ENCODE data around the gene PCBD2.

Gene PCBD2

GRCh38 chr5:134889335-134889734 lies 15.6 kb upstream of the PCBD2 start:
- H3K36me3 ChIP-seq, result peaks cover 7% of the 10 kb centered on the region
- TF ChIP-seq CTCF (IDR thresholded peaks at IDR 0.05; ENCODE audit: low read depth, low read length), result no peak

GRCh38 chr5:134891473-134891872 lies 13.5 kb upstream of the PCBD2 start:
- H3K27me3 ChIP-seq, result no peaks in the 10 kb centered on the region
- TF ChIP-seq CTCF (IDR thresholded peaks at IDR 0.05; ENCODE audit: low read depth, low read length), result no peak
- no peak for DNase-seq
- no peak overlapping the region for H3K4me3 ChIP-seq (ENCODE audit: low read depth, low read length)
- no peaks in the 10 kb centered on the region for H3K4me1 ChIP-seq
- peaks cover 11% of the 10 kb centered on the region for H3K36me3 ChIP-seq
- no peaks in the 10 kb centered on the region for H3K9me3 ChIP-seq

More at GRCh38 chr5:134889335-134889734, 15.6 kb upstream of the PCBD2 start:
- DNase-seq, result no peak
- Histone ChIP-seq H3K27me3 (no peaks in the 10 kb centered on the region), H3K9me3 (no peaks in the 10 kb centered on the region), H3K4me3 (ENCODE audit: low read depth, low read length) (no peak overlapping the region), H3K4me1 (no peaks in the 10 kb centered on the region)

- DNase-seq, result no peak
- Histone ChIP-seq H3K9me3 (no peaks in the 10 kb centered on the region), H3K36me3 (peaks cover 11% of the 10 kb centered on the region), H3K4me1 (no peaks in the 10 kb centered on the region), H3K4me3 (ENCODE audit: low read depth, low read length) (no peak overlapping the region), H3K27me3 (no peaks in the 10 kb centered on the region)
- no peak for TF ChIP-seq CTCF (IDR thresholded peaks at IDR 0.05; ENCODE audit: low read depth, low read length)
Measured at GRCh38 chr5:134892282-134892681, 12.6 kb upstream of the PCBD2 start.

GRCh38 chr5:134892926-134893325 lies 12.0 kb upstream of the PCBD2 start:
- Histone ChIP-seq H3K27me3 (no peaks in the 10 kb centered on the region), H3K9me3 (no peaks in the 10 kb centered on the region), H3K4me3 (ENCODE audit: low read depth, low read length) (no peak overlapping the region), H3K4me1 (no peaks in the 10 kb centered on the region), H3K36me3 (peaks cover 10% of the 10 kb centered on the region)
- no peak for TF ChIP-seq CTCF (IDR thresholded peaks at IDR 0.05; ENCODE audit: low read depth, low read length)
- no peak for DNase-seq

- Histone ChIP-seq H3K4me1 (no peaks in the 10 kb centered on the region), H3K4me3 (ENCODE audit: low read depth, low read length) (no peak overlapping the region), H3K36me3 (peaks cover 3% of the 10 kb centered on the region), H3K27me3 (no peaks in the 10 kb centered on the region), H3K9me3 (no peaks in the 10 kb centered on the region)
- no peak for DNase-seq
- no peak for TF ChIP-seq CTCF (IDR thresholded peaks at IDR 0.05; ENCODE audit: low read depth, low read length)
Measured at GRCh38 chr5:134893748-134894505, 11.0 kb upstream of the PCBD2 start.

- Histone ChIP-seq H3K4me3 (ENCODE audit: low read depth, low read length) (no peak overlapping the region), H3K4me1 (no peaks in the 10 kb centered on the region), H3K9me3 (no peaks in the 10 kb centered on the region), H3K27me3 (no peaks in the 10 kb centered on the region), H3K36me3 (no peaks in the 10 kb centered on the region; the same call in none of the 2 replicates)
- no peak for TF ChIP-seq CTCF (IDR thresholded peaks at IDR 0.05; ENCODE audit: low read depth, low read length)
- no peak for DNase-seq
Measured at GRCh38 chr5:134902071-134902801, 2.7 kb upstream of the PCBD2 start.
